ENCODE results near the gene FREY1. TPM values are rescaled to one million over a fixed set of nuclear protein-coding genes. Genes with fewer than 3 reads are reported as not detected.

FREY1 gene
- total and polyA plus RNA-seq, 2 of the 8 experiments (the other 6 are each of a cell fraction or from before 2014, with no cell fraction given), result 0.32 to 1.1 TPM

DNA sequence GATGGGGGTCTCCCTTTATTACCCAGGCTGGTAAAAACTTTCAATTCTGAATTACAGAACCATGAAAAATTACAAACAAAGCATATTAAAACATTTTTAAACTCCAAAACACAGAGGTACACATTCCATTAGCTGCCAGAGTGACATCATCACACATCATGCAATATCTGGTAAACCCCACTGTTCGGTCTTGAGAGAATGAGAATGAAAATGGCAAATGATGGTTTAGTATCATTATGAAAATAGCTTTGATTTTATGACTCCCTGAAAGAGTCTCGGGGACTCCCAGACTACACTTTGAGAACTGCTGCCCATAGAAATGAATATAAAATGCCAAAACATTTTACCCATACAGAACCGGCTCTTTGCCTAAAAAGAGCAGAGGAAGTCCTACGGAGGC is 34.2 kb upstream of the FREY1 start (continued):
- TF ChIP-seq CHD1 (IDR thresholded peaks at IDR 0.05; ENCODE audit: low read depth, low read length) (no peak), JUND (IDR thresholded peaks at IDR 0.05; ENCODE audit: low read length) (no peak), CHD2 (IDR thresholded peaks at IDR 0.05; ENCODE audit: low read length) (no peak)
- TF ChIP-seq, protein P1, sequence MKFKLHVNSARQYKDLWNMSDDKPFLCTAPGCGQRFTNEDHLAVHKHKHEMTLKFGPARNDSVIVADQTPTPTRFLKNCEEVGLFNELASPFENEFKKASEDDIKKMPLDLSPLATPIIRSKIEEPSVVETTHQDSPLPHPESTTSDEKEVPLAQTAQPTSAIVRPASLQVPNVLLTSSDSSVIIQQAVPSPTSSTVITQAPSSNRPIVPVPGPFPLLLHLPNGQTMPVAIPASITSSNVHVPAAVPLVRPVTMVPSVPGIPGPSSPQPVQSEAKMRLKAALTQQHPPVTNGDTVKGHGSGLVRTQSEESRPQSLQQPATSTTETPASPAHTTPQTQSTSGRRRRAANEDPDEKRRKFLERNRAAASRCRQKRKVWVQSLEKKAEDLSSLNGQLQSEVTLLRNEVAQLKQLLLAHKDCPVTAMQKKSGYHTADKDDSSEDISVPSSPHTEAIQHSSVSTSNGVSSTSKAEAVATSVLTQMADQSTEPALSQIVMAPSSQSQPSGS (IDR thresholded peaks at IDR 0.05; ENCODE audit: low read length), result no peak
